HEK293T (cell line): ENCODE data around the gene ETV6.

Experiments used
- ARNT ChIP-seq: fragments of 450-650 bp; IDR thresholded peaks from 2 replicates; pipeline ENCODE4 v1.6.1; 2017; ENCODE audit warnings: mild to moderate bottlenecking
- CTBP1 ChIP-seq: fragments of 450-650 bp; IDR thresholded peaks from 2 replicates; pipeline ENCODE4 v1.6.1; 2016; ENCODE audit warnings: borderline replicate concordance
- NFRKB ChIP-seq: fragments of 450-650 bp; IDR thresholded peaks from 2 replicates; pipeline ENCODE4 v1.6.1; 2016; ENCODE audit warnings: mild to moderate bottlenecking, moderate library complexity
- SP1 ChIP-seq: fragments of 450-650 bp; IDR thresholded peaks from 2 replicates; pipeline ENCODE4 v1.6.1; 2017

GRCh38 chr12:11886339-11886738 is 236.9 kb downstream of the ETV6 start:
- TF ChIP-seq SP1 = no peak
- no peak for TF ChIP-seq CTBP1
- TF ChIP-seq ARNT = no peak
- TF ChIP-seq NFRKB = no peak
